ENCODE measurements around the gene RIMBP2.

Gene RIMBP2

GRCh38 chr12:130566446-130567155, 149.5 kb downstream of the RIMBP2 start:
- DNase-seq, result no peak

DNA sequence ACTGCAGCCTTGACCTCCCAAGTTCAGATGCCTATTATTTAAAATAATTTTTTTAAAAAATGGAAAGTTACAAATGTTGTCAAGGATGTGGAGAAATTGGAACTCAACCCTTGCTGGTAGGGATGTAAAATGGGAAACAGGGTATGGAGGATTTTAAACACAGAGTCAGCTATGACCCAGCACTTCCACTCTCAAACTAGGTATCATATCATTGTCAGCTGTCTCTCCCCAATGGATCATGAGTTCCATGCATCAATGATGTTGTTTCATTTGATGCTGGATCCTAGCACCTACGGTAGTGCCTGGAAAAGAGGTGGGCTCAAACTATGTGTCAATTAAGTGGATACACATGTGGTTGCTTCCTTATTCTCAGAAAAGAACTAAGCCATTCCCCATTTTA, 150.9 kb downstream of the RIMBP2 start:
- DNase-seq, result no peak

- DNase-seq, result no peak
These were observed 152.8 kb downstream of the RIMBP2 start for GRCh38 chr12:130563323-130563722.

- DNase-seq, result no peak
These were observed 153.4 kb downstream of the RIMBP2 start for GRCh38 chr12:130562716-130563115.

DNA sequence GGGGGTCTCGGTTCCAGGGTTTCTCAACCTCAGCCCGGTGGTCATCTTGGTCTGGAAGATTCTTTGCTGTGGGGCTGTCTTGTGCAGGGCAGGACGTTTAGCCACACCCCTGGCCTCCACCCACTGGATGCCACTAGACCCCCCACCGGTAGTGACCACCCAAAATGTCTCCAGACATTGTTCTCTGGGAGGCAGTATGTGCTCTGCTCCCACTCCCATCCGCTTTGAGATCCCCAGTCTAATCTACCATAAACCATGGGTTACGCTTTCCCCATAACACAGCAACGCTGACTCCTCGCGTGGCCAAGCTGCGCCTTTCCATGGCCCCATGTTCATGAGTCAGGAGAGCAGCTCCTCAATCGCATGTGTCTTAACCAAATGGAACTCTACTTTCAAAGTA, 155.8 kb downstream of the RIMBP2 start:
- no peak for DNase-seq

- no peak for DNase-seq
These were observed 156.3 kb downstream of the RIMBP2 start for GRCh38 chr12:130559806-130560205.

- no peak for DNase-seq
These were observed 158.0 kb downstream of the RIMBP2 start for GRCh38 chr12:130557886-130558765.

DNA sequence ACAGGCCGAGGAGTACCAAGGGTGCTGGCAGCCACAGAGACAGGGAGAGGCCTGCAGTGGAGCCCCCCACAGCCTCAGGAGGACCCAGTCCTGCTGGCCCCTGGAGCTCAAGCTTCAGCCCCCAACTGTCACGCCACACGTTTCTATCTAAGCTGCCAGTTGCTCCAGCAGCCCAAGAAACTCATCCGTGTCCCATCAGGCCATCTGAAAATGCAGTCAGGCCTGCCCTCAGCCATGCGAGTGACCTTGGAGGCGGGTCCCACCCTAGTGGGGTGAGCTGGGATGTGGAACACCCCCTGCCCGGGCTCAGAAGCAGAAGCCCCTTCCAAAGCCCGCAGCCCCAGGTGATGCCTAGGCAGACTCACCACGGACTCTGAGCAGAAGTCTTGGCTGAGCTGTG, 158.9 kb downstream of the RIMBP2 start:
- no peak for DNase-seq

DNA sequence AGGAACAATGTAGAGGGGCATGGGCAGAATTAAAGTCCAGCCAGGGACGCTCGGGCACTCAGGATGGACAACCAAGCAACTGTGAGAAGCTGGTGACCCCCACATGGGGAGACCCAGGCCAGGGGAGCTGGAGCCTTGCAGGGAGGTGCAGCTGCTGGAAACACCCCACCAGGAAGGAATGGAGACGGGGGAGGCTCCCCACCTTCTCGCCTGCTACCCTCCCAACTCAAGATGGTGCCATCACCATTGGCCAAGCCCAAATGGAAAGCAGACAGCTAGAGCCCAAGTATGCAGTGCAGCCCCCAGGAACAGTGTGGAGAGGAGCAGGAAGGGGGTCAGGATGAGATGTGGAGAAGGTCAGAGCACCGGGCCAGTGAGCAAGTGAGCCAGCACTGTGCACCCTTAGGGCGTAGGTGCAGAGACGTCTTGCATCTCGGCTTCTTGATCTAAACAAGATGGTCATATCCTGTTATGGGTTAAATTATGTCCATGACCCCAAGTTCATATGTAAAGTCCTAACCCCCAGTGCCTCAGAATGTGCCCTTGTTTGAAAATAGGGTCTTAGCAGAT, 159.5 kb downstream of the RIMBP2 start:
- no peak for DNase-seq

- DNase-seq, result no peak
These were observed 160.2 kb downstream of the RIMBP2 start for GRCh38 chr12:130555628-130556485.

DNA sequence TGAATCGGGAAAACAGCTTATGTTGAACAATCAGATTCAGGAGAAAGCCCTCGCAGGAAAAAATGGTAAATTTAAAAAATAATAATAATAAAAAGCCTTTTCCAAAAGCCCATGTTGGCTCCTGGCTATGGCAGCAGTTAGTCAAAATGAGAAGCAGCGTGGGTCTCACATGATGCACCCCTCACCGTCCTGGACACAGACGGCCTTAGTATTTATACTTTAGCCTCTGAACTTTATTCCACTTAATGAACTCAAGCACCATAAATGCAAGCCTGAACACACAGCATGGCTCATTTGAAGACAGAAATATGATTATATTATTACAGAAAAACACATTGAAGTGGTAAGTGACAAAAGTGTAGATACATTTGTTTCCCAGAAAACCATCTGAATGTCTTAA, 160.9 kb downstream of the RIMBP2 start:
- DNase-seq, result no peak

DNA sequence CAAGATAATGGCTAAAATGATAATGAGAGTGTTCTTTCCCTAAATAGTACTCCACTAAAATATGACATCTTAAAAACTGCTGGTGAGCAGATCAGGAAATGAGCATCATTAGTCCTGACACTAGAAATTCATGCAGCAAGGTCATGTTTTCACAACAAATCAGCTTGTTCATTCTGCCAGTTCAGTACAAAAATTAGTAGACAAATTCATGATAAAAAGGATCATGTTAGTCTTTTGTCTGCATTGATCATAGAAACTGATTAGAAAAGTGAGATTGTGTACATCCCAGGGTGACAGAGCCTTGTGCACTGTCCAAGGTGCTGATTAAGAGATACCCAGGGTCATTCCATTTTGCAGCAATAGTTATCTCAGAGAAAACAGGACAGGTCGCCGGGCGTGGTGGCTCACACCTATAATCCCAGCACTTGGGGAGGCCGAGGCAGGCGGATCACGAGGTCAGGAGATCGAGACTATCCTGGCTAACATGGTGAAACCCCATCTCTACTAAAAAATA, 163.6 kb downstream of the RIMBP2 start:
- DNase-seq, result no peak

- no peak for DNase-seq
These were observed 166.7 kb downstream of the RIMBP2 start for GRCh38 chr12:130549361-130549760.

GRCh38 chr12:130547480-130548155, 168.5 kb downstream of the RIMBP2 start:
- DNase-seq, result no peak

DNA sequence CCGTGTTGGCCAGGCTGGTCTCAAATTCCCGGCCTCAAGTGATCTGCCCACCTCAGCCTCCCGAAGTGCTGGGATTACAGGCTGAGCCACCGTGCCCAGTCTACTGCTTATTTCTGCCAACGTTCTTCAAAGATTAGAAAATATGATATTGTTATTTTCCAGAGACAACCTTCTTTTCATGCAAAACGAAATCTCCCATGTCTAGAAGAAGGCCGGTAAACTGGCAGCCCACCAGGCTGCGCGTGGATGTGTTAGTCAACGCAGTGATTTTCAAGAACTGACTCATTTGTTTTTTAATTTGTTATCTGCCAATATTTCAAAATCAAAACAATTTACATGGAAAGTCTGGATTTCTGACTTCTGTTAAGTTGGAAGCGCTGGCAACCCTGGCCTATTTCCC, 169.6 kb downstream of the RIMBP2 start:
- no peak for DNase-seq

GRCh38 chr12:130545475-130545874, 170.6 kb downstream of the RIMBP2 start:
- no peak for DNase-seq

GRCh38 chr12:130540376-130540775, 175.7 kb downstream of the RIMBP2 start:
- DNase-seq, result no peak

- DNase-seq, result no peak
These were observed 177.6 kb downstream of the RIMBP2 start for GRCh38 chr12:130538343-130539095.

DNA sequence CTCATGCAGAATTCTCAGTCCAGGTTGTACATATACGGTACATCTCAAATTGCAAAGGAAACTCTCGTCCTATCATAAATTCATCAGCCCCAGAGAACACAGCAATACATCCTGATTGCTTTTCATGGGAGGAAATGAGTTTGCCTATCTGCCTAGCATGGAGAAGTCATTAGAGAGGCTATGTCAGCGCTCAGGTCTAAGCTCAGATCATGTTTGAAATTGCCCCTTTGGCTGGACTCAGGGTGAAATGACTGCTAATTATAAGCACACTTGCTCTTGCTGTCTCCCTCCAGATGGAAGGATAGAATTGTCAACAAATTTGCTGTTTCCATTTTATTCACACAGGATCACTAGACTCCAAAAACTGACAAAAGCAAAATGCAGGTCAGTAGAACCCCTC, 178.4 kb downstream of the RIMBP2 start:
- no peak for DNase-seq

DNA sequence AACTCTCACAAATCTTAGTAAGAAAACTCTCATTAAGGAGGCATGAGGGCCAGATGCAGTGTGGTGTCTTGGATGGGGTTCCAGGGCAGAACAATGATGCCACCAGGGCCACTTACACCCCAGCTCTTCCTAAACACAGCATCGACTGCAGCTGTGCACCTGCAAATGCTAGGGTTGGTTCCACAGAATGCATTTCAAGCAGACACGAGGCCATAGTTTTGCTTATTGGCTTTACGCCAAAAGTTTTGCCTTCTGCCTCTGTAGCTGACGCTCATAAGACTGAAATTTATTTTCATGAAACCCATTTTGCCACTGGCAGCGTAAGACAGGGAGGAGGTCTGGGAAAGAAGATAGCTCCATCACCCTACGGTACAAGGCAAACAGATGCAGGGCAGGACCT, 179.0 kb downstream of the RIMBP2 start:
- no peak for DNase-seq

DNA sequence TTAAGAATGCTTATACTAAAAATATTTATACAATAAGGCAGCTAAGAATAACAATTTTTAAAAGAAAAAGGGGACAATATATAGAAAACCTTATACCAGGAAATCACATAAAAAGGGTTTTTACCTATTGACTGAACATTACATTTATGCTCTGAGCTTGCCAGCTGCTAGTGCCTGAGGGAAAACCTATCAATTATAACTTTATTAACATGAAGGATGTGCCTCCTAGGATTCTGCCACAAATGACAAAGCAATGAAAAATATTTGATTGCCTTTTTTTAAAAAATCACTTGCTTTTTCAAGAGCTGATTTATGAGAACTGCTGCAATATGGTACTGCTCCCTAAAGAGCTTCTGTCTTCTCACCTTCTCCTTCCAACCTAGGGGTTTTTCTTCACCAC, 185.7 kb downstream of the RIMBP2 start:
- no peak for DNase-seq
